SH-SY5Y (cell line): ENCODE results near the gene DOCK3.

Experiments used
- GATA2 ChIP-seq: IDR thresholded peaks from 2 replicates; pipeline ENCODE4 v1.6.1; 2011; ENCODE audit warnings: mild to moderate bottlenecking, low read depth, low read length
- GATA3 ChIP-seq: IDR thresholded peaks from 2 replicates; pipeline ENCODE4 v1.6.1; 2011; ENCODE audit warnings: low read depth, mild to moderate bottlenecking, low read length, moderate library complexity

GRCh38 chr3:51275111-51275805 lies 600.5 kb downstream of the DOCK3 start:
- no peak for TF ChIP-seq GATA2
- TF ChIP-seq GATA3 = no peak
